GM12865 (cell line): ENCODE data around the gene RAVER2.
"Not testable (repeated sequence)": the region's sequence is repeated elsewhere in the genome, so short reads cannot be mapped to it uniquely, and the experiment has no call there.

Source experiments
- DNase-seq: peaks from one replicate; pipeline ENCODE4 v3.0.0; 2010; ENCODE audit warnings: low read depth
- H3K4me3 ChIP-seq: 2 replicates; pipeline ENCODE4 v1.5.1; 2011; ENCODE audit warnings: mild to moderate bottlenecking, low read depth, low read length, control low read depth
- CTCF ChIP-seq: IDR thresholded peaks from 2 replicates; pipeline ENCODE4 v1.5.1; 2011; ENCODE audit warnings: low read length, control low read depth, low read depth, inconsistent platforms; ENCODE audit not compliant: insufficient read depth; ENCODE audit errors: missing control alignments

Gene RAVER2

DNA sequence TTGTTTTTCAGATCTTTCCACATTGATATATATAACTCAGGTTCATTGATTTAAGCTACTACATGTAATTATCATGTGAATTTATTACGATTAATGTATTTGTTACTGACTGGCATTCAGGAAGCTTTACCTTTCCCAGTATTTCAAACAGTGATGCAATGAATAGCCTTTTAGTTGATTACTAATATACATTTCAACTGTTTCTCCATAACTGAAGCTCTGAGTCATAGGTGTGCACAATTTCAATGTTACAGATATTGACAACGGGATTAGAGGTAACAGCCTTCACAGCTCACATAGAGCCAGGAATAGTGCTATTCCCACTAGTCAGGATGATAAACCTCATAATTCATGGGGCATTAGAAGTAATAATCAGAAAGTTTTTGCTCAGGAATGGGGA lies 25.1 kb downstream of the RAVER2 start:
- TF ChIP-seq CTCF: no peak
- no peak for DNase-seq
- H3K4me3 ChIP-seq: no peak overlapping the region

DNA sequence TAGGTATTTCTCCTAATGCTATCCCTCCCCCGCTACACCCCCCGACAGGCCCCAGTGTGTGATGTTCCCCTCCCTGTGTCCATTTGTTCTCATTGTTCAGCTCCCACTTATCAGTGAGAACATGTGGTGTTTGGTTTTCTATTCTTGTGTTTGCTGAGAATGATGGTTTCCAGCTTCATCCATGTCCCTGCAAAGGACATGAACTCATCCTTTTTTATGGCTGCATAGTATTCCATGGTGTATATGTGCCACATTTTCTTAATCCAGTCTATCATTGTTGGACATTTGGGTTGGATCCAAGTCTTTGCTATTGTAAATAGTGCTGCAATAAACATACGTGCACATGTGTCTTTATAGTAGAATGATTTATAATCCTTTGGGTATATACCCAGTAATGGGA lies 28.4 kb downstream of the RAVER2 start:
- H3K4me3 ChIP-seq, DNase-seq: not testable (repeated sequence)

DNA sequence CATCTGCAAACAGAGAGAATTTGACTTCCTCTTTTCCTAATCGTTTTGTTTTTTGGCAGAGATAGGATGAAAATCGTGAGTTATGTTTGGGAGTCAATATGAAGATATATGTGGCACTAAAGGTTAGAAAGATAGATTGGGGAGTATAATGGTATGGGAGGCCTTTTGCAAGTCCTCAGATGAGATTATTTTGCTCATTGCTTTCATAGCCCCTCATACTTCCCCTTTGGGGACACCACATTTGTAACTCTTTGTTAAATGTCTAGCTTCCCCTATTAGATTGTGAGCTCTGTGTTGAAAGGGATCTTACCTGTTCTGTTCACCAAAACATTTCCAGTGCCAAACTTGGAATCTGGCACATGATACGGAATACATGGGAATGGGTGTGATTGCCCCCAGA lies 30.2 kb downstream of the RAVER2 start:
- DNase-seq: no peak
- TF ChIP-seq CTCF: no peak
- no peak overlapping the region for H3K4me3 ChIP-seq

- H3K4me3 ChIP-seq, DNase-seq: not testable (repeated sequence)
Observed at GRCh38 chr1:64782044-64782443, 37.2 kb downstream of the RAVER2 start.

GRCh38 chr1:64782848-64783247 lies 38.0 kb downstream of the RAVER2 start:
- not testable (repeated sequence) for DNase-seq, H3K4me3 ChIP-seq

DNA sequence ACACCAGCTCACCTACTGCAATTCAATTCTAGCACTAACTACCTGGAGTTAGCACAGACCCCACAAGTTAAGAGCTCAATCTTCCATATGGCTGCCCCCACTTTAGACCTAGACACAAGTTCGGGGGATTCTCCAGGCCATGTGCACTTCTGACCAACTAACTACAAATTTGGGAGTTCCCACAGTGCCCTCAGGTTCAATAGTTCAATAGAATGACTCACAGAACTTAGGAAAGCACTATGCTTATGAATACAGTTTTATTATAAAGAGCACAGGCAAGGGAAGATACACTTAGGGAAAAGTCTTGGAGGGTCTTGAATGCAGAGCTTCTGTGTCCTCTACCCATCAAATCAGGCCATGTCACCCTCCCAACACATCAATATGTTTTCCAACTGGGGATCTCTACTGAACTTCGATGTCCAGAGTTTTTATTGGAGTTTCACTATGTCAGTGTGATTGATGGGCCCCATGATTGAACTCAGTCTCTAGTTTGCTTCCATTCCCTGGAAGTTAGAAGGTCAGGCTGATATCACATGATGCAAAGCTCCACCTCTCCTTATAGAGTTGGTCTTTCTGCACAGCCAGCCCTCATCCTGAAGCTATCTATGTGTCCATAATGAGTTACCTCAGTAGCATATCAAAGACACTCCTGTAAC lies 46.1 kb downstream of the RAVER2 start:
- no peak overlapping the region for H3K4me3 ChIP-seq
- no peak for TF ChIP-seq CTCF
- no peak for DNase-seq

- TF ChIP-seq CTCF: no peak
- no peak for DNase-seq
- no peak overlapping the region for H3K4me3 ChIP-seq
Observed at GRCh38 chr1:64798872-64799271, 54.0 kb downstream of the RAVER2 start.

- no peak for DNase-seq
- H3K4me3 ChIP-seq: no peak overlapping the region
- no peak for TF ChIP-seq CTCF
Observed at GRCh38 chr1:64801851-64802523, 57.1 kb downstream of the RAVER2 start.
